ENCODE data around the gene OXNAD1.
A peak's percentile ranks its signal among the peaks of the same experiment; 100 is the strongest.

Gene OXNAD1

DNA sequence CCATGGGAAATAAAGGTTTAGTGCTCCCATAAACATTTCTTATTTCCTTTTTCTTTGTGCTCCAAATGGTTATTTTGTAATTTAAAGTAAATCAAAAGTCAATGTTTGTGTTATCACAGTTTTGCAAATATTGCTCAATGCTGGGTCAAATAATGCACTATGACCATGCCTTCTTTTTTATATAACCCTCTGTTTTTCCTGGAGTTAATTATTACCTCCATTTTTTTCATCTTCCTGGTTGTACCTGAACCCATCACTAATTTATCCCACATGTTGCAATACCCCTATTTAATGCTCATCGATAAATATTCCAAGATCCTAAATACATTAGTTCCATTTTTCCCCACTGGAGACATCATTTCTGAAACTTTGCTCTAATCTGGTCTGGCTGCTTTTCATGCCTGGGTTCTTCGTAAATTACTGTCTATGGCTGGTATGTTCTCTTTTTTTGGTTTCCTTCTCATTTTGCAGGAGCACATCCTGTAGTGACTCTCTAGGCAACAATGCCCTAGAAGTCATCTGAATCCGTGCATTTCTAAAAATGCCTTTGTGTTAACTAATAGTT is 66.4 kb downstream of the OXNAD1 start:
- no peak for DNase-seq

DNA sequence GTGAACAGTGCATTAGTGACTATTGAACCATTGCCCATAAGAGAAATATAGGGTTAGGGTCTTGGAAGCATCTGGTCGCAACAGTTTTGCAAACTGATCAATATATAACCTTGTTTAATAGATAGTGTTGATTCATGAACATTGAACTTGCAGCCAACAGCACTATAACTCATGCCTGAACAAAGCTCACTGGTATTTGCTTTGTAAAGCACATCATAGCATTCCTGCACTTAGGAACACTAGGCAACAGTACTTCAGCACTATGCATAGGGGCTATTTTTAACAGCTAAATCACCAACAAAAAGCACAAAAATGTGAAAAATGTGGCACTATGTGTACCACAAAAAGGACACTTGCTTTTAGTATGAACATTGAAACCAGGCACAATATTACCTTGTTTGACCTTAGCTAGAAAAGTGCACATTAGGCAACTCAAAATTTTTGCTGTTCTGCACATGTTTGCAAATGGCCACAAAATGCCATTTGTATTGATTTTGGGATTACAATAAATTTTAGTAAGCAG is 68.0 kb downstream of the OXNAD1 start:
- DNase-seq: no peak

DNA sequence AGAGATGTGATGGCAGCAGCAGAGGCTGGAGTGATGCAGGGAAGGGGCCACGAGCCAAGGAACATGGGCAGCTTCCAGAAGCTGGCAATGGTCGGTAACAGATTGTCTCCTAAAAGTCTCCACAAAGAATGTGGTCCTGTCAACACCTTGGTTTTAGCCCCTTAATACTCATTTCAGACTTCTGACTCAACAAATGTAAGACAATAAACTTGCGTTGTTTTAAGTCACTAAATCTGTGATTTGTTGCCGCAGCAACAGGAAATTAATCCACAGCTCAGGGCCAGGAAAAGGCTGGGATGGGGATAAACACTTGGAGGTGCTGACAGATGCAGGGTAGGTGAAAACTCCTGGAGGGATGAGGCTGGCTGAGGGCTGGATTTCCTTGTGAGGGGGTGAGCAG is 69.9 kb downstream of the OXNAD1 start:
- no peak for DNase-seq

DNA sequence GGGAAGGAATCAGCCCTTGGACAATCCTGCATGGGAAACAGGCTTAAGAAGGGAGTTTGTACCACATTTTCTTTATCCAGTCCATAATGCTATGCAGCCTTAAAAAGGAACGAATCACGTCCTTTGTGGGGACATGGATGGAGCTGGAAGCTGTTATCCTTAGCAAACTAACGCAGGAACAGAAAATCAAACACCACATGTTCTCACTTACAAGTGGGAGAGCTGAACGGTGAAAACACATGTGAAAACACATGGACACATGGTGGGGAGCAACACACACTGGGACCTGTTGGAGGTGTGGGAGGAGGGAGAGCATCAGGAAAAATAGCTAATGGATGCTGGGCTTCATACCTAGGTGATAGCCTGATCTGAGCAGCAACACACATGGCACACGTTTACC is 70.3 kb downstream of the OXNAD1 start:
- no peak for DNase-seq

DNA sequence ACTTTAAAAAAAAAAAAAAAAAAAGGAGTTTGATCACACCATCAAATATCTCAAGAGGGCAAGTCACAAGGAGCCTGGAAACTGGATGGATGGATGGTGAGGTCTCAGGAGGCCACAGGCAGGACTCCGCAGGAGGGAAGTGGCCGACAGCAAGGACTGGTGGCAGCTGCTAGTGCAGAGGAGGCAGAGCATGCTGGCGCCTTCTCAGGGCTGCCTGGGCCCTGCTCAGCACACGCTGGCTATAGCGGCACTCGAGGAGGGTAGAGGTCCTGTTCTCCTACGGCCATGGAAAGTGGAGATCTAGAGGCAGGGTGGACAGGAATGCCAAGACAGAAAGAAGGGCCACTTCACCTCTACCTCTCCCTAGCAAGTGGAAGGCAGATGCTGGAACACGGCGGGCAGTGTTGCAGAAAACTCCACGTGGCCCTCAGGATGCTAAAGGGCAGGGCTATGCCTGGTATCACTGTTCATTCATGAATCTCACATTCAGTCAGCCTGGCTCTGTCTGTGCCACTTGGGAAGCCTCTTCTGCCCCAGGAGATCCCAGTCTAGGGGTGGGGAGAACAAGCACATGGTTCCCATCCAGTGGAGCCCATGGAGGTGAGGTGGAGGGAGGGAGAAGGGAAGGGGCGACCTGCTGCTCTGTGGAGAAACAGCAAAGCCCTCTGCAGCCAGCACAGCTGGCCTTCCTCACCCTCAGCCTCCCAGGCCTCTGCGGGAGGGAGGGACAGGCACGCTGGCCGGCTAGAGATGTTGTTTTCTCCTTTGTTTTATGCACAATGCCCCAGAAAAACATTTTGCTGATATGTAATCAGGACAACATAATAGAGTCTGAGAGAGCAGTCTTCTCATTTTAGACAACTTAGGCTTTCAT is 71.0 kb downstream of the OXNAD1 start:
- no peak for DNase-seq

DNA sequence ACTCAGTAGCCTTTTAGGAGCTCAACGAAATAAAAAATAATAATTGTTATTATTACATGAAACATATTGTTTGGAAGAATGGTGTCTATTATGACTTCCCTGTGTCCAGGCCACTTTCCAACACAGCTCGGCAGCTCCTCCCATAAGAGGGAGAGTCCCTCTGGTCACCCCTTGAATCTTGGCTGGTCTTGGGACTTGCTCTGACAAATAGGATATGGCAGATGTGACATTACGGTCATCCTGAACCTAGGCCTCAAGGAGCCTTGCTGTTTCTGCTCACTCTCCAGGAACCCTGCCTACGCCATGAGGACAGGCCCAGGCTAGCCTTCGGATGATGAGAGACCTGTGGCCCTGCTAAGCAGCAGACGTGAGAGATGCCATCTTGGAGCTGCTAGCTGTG is 71.8 kb downstream of the OXNAD1 start:
- DNase-seq: no peak

DNA sequence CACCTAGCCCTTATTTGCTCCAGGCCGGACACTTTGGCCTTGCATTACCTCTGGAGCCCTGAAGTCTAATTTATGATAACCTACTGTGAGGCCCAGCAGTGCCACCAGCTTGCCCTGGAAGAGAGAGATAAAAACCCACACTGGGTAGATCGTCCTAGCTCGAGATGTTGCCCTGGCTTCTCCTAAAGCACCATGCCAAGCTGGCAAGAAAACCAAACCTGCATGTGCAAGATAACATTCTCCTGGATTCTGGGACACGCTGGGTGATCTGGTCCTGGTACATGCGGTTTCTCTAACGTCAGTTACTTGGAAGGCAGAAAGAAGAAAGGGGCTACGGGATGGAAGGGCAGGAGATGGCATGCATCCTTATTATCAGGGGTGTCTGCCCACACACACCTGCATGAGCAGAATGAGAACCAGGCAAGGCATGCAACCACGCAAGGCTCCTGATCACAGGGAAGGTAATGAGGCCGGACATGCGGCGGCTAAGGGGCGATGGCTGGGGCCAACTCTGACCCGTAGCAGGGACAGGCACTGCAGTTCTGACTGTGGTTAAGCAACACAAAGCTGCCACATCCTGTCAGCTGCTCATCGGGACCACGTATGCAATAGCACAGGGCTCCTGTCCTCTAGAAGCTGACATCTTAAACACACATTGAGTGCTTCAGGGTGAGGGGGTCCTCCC is 73.0 kb downstream of the OXNAD1 start:
- DNase-seq: peak; percentile 38 to 57

DNA sequence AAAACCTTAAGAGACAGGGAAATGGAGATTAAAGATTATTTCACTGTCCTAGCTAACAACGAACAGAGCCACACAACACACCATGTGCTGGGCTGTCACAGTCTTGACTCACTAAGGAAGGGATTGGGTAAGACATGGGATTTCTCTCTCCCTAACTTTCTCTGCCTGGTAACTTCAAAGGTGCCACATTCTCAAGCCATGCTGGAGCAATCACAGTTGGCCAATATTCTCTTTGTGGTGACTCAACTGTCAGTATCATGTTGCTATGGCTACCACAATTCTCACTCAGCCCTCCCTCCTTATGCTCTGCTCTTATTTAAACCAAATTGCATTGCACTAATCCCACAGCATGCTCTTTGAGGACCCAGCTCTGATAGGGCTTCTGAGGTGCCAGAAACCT is 74.0 kb downstream of the OXNAD1 start:
- no peak for DNase-seq

DNA sequence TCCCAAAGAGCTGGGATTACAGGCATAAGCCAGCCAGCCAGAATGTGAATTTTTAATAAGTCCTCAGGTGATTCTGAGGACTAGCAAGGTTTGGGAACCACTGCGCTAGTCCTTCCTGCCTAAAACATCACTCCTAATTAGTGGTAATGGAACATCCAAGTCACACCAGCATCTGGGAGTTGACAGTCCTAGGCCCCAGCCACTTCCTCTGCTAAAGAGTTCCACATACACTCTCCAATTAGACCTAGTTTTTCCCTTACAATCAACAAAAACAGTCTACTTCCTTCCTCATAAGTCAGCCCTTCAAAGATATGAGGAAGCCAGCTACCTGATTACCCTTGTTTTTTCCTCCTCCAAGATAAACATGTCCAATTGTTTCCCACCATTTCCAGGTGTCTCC is 78.1 kb downstream of the OXNAD1 start:
- DNase-seq: no peak

DNA sequence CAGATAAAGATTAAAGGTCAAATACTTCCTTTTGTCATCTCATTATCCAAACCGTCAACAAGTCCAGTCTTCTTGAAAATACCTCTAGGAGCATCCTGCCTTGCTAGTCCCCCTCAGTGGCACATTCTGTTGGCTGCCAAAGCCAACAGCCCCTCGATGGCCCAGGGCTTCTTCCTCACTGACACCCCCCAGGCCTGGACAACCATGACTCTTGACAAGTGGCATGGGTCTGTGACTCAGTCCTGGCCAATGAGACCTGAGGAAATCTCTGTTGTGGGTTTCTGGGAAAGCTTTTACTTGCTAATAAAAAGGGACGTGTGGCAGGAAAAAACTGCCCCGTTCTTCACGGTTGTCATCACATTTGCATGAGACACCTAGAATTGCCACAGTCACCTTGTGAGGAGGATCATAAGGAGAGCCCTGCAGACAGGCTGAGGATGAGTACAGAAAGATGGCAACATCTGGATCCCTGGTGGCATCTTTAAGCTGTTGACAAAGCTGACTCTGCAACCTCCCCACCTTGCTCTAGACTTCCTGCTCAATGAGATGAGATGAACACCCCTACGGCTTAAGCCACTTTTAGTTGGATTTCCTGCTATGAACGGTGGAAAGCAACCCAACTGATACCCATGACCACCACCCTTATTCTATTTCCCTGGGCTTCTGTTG is 81.5 kb downstream of the OXNAD1 start:
- DNase-seq: no peak

DNA sequence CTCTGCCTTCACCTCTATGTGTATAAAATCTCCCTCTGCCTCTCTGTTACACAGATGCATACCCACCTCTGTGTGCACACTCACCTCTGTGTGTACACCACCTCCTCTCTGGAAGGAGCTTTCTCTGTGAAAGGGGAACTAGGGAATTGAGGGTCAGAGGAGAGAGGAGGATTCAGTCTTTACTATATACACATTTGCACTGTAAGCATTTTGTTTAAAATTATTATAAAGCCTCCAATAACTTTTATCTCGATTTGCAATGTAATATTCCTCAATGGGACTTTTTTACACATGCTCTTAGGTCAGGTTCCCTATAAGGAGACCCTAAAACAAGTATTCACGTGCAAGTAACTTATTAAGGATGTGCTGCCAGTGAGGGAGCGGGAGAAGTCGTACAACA is 82.5 kb downstream of the OXNAD1 start:
- no peak for DNase-seq

DNA sequence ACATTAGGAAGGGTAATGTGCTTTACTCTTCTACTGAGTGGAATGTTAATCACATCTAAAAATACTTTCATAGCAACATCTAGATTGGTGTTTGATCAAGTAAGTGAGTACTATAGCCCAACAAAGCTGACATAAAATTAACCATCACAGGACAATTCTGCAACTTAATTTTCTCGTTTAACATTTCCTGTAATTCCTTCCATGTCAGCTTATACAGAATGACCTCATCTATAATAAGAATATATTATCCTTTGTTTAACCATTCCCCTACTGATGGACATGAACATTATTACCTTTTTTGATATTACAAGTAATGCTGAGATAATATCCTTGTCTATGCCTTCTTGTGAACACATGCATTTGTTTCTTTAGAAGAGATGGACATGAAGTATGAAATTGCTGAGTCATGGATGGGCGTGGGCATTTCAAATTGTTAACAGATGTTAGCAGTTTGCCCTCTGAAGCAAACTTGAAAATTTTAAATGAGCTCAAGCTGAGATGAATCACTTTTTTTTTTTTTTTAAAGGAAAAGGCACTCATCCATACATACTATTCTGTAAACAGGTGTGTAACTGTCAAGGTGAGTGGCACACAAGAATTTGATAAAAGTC is 85.1 kb downstream of the OXNAD1 start:
- no peak for DNase-seq

DNA sequence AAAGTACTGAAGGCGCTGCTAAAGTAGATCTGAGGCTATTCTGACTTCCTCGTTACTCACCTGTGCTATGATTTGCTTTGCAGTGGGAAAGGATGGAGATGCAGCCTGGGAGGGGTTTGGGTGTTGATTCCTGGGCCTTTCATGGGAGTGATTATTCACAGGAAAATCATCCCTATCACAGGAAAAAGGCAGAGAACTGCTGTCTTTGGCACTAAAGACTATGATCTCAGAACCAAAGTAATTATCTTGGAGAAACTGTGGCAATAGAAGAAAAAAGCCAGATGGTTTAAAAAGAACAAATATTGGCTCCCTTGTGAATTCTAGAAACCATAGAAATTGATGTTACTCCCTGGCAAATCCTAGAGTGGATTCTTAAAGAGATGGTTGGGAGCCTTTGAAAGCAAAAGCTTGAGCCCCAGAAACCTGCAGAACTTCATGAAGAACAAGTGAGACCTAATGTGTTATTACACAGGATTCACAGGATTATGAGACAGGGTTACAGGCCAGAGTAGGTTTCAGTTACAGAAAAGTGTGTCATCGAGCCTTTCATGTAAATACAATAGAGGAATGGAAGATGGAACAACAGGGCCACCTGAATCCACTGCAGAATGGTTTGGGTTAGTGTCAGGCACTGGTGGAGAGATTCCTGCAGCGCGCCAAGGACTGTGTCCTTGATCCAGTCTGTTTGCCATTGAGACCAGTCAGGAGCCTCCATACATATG is 85.7 kb downstream of the OXNAD1 start:
- no peak for DNase-seq

DNA sequence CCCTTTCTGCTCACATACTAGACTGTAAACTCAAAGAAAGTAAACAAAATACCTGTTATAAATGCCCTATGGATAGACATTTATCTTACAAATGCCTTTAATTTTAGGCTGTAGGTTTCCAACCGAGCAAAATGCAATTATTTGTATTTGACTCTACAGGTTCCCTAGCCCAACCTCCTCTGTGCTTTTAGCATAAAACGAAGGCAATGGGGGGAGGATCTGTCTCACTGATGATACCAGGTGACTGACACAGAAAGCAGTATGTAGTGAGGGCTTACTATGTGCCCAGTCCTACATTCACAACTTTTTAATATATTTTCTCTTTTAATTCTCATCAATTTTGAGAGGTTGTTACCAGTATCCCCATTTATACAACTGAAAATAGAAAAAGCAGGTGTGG is 87.4 kb downstream of the OXNAD1 start:
- no peak for DNase-seq

DNA sequence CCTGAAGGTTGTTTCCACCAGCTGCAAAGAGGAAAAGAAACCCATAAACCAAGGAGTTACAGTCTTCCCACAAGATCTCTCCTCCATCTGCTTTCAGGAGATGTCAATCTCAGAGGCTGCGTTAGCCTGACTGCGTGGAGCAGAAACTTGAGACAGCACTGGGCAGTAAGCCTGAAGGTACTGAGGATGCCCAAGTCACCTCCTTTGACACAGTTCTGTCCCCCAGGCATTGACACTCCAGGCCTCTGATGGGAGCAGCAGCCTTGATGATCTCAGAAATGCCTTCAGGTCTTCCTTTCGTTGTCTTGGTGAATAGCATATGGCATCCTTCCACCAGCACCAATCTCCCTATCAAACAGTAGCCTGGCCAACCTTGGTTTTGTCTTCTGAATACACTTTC is 89.3 kb downstream of the OXNAD1 start:
- DNase-seq: no peak

All from activated CD4-positive, alpha-beta T cell treated with anti-CD3 and anti-CD28 coated beads, Interleukin-2, amount 50 U/mL, for 48 hours (primary cell).